Stimulated activated naive CD8-positive, alpha-beta T cell treated with anti-CD3 and anti-CD28 coated beads, Interleukin-15, Interleukin-2, amounts not matched to agents 100 ng/mL and 50 ng/mL, for 24 hours (primary cell): Measurements from ENCODE around the gene RPTOR.

Experiments
- H3K27ac Mint-ChIP-seq: one replicate; pipeline ENCODE4 v1.8.0; 2021; ENCODE audit warnings: mild to moderate bottlenecking, mixed read lengths
- H3K27me3 Mint-ChIP-seq: one replicate; pipeline ENCODE4 v1.8.0; 2021; ENCODE audit warnings: mixed read lengths
- H3K36me3 Mint-ChIP-seq: one replicate; pipeline ENCODE4 v1.8.0; 2021; ENCODE audit warnings: low read depth, mixed read lengths
- H3K4me1 Mint-ChIP-seq: one replicate; pipeline ENCODE4 v1.8.0; 2021; ENCODE audit warnings: low read depth, mixed read lengths
- H3K4me3 Mint-ChIP-seq: one replicate; pipeline ENCODE4 v1.8.0; 2021; ENCODE audit warnings: mild to moderate bottlenecking, mixed read lengths
- H3K9me3 Mint-ChIP-seq: one replicate; pipeline ENCODE4 v1.8.0; 2021; ENCODE audit warnings: mixed read lengths

RPTOR gene

GRCh38 chr17:80901319-80901718 lies 356.7 kb downstream of the RPTOR start:
- peaks cover 55% of the 10 kb centered on the region for H3K4me1 Mint-ChIP-seq
- peak overlapping the region; percentile 74 for H3K27ac Mint-ChIP-seq
- no peak overlapping the region for H3K4me3 Mint-ChIP-seq
- H3K27me3 Mint-ChIP-seq, result no peaks in the 10 kb centered on the region
- no peaks in the 10 kb centered on the region for H3K9me3 Mint-ChIP-seq
- H3K36me3 Mint-ChIP-seq, result peaks cover 60% of the 10 kb centered on the region

- H3K27ac Mint-ChIP-seq, result peak overlapping the region; percentile 74
- no peaks in the 10 kb centered on the region for H3K9me3 Mint-ChIP-seq
- H3K36me3 Mint-ChIP-seq, result peaks cover 56% of the 10 kb centered on the region
- H3K4me3 Mint-ChIP-seq, result no peak overlapping the region
- no peaks in the 10 kb centered on the region for H3K27me3 Mint-ChIP-seq
- peaks cover 45% of the 10 kb centered on the region for H3K4me1 Mint-ChIP-seq
These were observed 357.7 kb downstream of the RPTOR start for GRCh38 chr17:80902197-80902962.

- H3K4me3 Mint-ChIP-seq, result no peak overlapping the region
- H3K9me3 Mint-ChIP-seq, result no peaks in the 10 kb centered on the region
- H3K4me1 Mint-ChIP-seq, result peaks cover 38% of the 10 kb centered on the region
- H3K27me3 Mint-ChIP-seq, result no peaks in the 10 kb centered on the region
- no peak overlapping the region for H3K27ac Mint-ChIP-seq
- H3K36me3 Mint-ChIP-seq, result peaks cover 56% of the 10 kb centered on the region
These were observed 358.4 kb downstream of the RPTOR start for GRCh38 chr17:80902963-80903611.

GRCh38 chr17:80904036-80904753 lies 359.6 kb downstream of the RPTOR start:
- Mint-ChIP-seq H3K9me3 (no peaks in the 10 kb centered on the region), H3K27ac (no peak overlapping the region), H3K36me3 (peaks cover 57% of the 10 kb centered on the region), H3K4me3 (no peak overlapping the region), H3K27me3 (no peaks in the 10 kb centered on the region), H3K4me1 (peaks cover 30% of the 10 kb centered on the region)

- no peaks in the 10 kb centered on the region for H3K9me3 Mint-ChIP-seq
- H3K36me3 Mint-ChIP-seq, result peaks cover 60% of the 10 kb centered on the region
- H3K4me3 Mint-ChIP-seq, result no peak overlapping the region
- no peaks in the 10 kb centered on the region for H3K27me3 Mint-ChIP-seq
- peaks cover 21% of the 10 kb centered on the region for H3K4me1 Mint-ChIP-seq
- H3K27ac Mint-ChIP-seq, result no peak overlapping the region
These were observed 361.1 kb downstream of the RPTOR start for GRCh38 chr17:80905586-80906230.

GRCh38 chr17:80906364-80907259 lies 362.0 kb downstream of the RPTOR start:
- H3K4me3 Mint-ChIP-seq, result no peak overlapping the region
- peaks cover 57% of the 10 kb centered on the region for H3K36me3 Mint-ChIP-seq
- H3K4me1 Mint-ChIP-seq, result peaks cover 13% of the 10 kb centered on the region

GRCh38 chr17:80907281-80907680 lies 362.6 kb downstream of the RPTOR start:
- H3K4me1 Mint-ChIP-seq, result peaks cover 6% of the 10 kb centered on the region
- no peak overlapping the region for H3K27ac Mint-ChIP-seq
- H3K36me3 Mint-ChIP-seq, result peaks cover 55% of the 10 kb centered on the region
- H3K4me3 Mint-ChIP-seq, result no peak overlapping the region
- no peaks in the 10 kb centered on the region for H3K9me3 Mint-ChIP-seq
- H3K27me3 Mint-ChIP-seq, result no peaks in the 10 kb centered on the region

More at GRCh38 chr17:80906364-80907259, 362.0 kb downstream of the RPTOR start:
- Mint-ChIP-seq H3K27me3 (no peaks in the 10 kb centered on the region), H3K27ac (no peak overlapping the region), H3K9me3 (no peaks in the 10 kb centered on the region)

GRCh38 chr17:80908211-80908610 lies 363.6 kb downstream of the RPTOR start:
- peaks cover 6% of the 10 kb centered on the region for H3K4me1 Mint-ChIP-seq
- no peak overlapping the region for H3K27ac Mint-ChIP-seq
- H3K27me3 Mint-ChIP-seq, result no peaks in the 10 kb centered on the region
- peaks cover 53% of the 10 kb centered on the region for H3K36me3 Mint-ChIP-seq
- no peaks in the 10 kb centered on the region for H3K9me3 Mint-ChIP-seq
- H3K4me3 Mint-ChIP-seq, result no peak overlapping the region

GRCh38 chr17:80908776-80909175 lies 364.1 kb downstream of the RPTOR start:
- Mint-ChIP-seq H3K9me3 (no peaks in the 10 kb centered on the region), H3K27ac (no peak overlapping the region), H3K27me3 (no peaks in the 10 kb centered on the region), H3K36me3 (peaks cover 54% of the 10 kb centered on the region), H3K4me1 (peaks cover 7% of the 10 kb centered on the region), H3K4me3 (no peak overlapping the region)

- Mint-ChIP-seq H3K27me3 (no peaks in the 10 kb centered on the region), H3K4me3 (no peak overlapping the region), H3K4me1 (peaks cover 9% of the 10 kb centered on the region), H3K36me3 (peaks cover 54% of the 10 kb centered on the region), H3K27ac (no peak overlapping the region), H3K9me3 (no peaks in the 10 kb centered on the region)
These were observed 365.0 kb downstream of the RPTOR start for GRCh38 chr17:80909635-80910034.

- H3K4me1 Mint-ChIP-seq, result peaks cover 9% of the 10 kb centered on the region
- H3K27ac Mint-ChIP-seq, result no peak overlapping the region
- no peaks in the 10 kb centered on the region for H3K27me3 Mint-ChIP-seq
- H3K9me3 Mint-ChIP-seq, result no peaks in the 10 kb centered on the region
- peaks cover 50% of the 10 kb centered on the region for H3K36me3 Mint-ChIP-seq
- H3K4me3 Mint-ChIP-seq, result no peak overlapping the region
These were observed 365.4 kb downstream of the RPTOR start for GRCh38 chr17:80910043-80910442.

- H3K36me3 Mint-ChIP-seq, result peaks cover 51% of the 10 kb centered on the region
- H3K9me3 Mint-ChIP-seq, result no peaks in the 10 kb centered on the region
- peak overlapping the region; percentile 61 for H3K27ac Mint-ChIP-seq
- H3K27me3 Mint-ChIP-seq, result no peaks in the 10 kb centered on the region
- peaks cover 9% of the 10 kb centered on the region for H3K4me1 Mint-ChIP-seq
- H3K4me3 Mint-ChIP-seq, result no peak overlapping the region
These were observed 367.8 kb downstream of the RPTOR start for GRCh38 chr17:80912476-80912875.

- no peaks in the 10 kb centered on the region for H3K27me3 Mint-ChIP-seq
- H3K9me3 Mint-ChIP-seq, result no peaks in the 10 kb centered on the region
- peaks cover 9% of the 10 kb centered on the region for H3K4me1 Mint-ChIP-seq
- H3K27ac Mint-ChIP-seq, result no peak overlapping the region
- H3K36me3 Mint-ChIP-seq, result peaks cover 43% of the 10 kb centered on the region
- H3K4me3 Mint-ChIP-seq, result no peak overlapping the region
These were observed 369.5 kb downstream of the RPTOR start for GRCh38 chr17:80913928-80914821.
